LoVo (cell line): ENCODE results near the gene SLC6A19.
"Not testable (repeated sequence)": the region's sequence is repeated elsewhere in the genome, so short reads cannot be mapped to it uniquely, and the experiment has no call there.

Experiments used
- DNase-seq: peaks from one replicate; pipeline ENCODE4 v3.0.0-alpha.2; 2016; ENCODE audit warnings: low spot score

The SLC6A19 gene

GRCh38 chr5:1201327-1202025, at the start of gene SLC6A19:
Gene SLC6A19, plus strand, starts transcription at chr5:1201595. Its CDS starts 56 bp downstream, at chr5:1201651.
- no peak for DNase-seq

GRCh38 chr5:1152156-1152555, 49.2 kb upstream of the SLC6A19 start:
- DNase-seq, result no peak

- no peak for DNase-seq
These were observed 48.6 kb upstream of the SLC6A19 start for GRCh38 chr5:1152771-1153282.

GRCh38 chr5:1153428-1153827, 48.0 kb upstream of the SLC6A19 start:
- DNase-seq, result no peak

- no peak for DNase-seq
These were observed 46.0 kb upstream of the SLC6A19 start for GRCh38 chr5:1155191-1156032.

GRCh38 chr5:1156033-1156753, 45.2 kb upstream of the SLC6A19 start:
- DNase-seq, result no peak

GRCh38 chr5:1156754-1157460, 44.5 kb upstream of the SLC6A19 start:
- DNase-seq, result no peak

- DNase-seq, result not testable (repeated sequence)
These were observed 43.9 kb upstream of the SLC6A19 start for GRCh38 chr5:1157461-1157986.

- DNase-seq, result no peak
These were observed 42.6 kb upstream of the SLC6A19 start for GRCh38 chr5:1158647-1159340.

GRCh38 chr5:1159341-1159675, 42.1 kb upstream of the SLC6A19 start:
- DNase-seq, result no peak

GRCh38 chr5:1159774-1160406, 41.5 kb upstream of the SLC6A19 start:
- DNase-seq, result no peak

- peak; percentile 74 for DNase-seq
These were observed 40.1 kb upstream of the SLC6A19 start for GRCh38 chr5:1161108-1161832.

- DNase-seq, result no peak
These were observed 39.6 kb upstream of the SLC6A19 start for GRCh38 chr5:1161833-1162229.

GRCh38 chr5:1162276-1162675, 39.1 kb upstream of the SLC6A19 start:
- no peak for DNase-seq

GRCh38 chr5:1162751-1163150, 38.6 kb upstream of the SLC6A19 start:
- no peak for DNase-seq

GRCh38 chr5:1163366-1163765, 38.0 kb upstream of the SLC6A19 start:
- DNase-seq, result no peak

GRCh38 chr5:1163879-1164278, 37.5 kb upstream of the SLC6A19 start:
- no peak for DNase-seq

GRCh38 chr5:1164696-1165630, 36.4 kb upstream of the SLC6A19 start:
- no peak for DNase-seq

- no peak for DNase-seq
These were observed 35.5 kb upstream of the SLC6A19 start for GRCh38 chr5:1165864-1166263.
